Fibroblast of lung (primary cell): ENCODE measurements around the gene ARHGEF25. TPM values are rescaled to one million over a fixed set of nuclear protein-coding genes. Genes with fewer than 3 reads are reported as not detected.

ENCODE experiments used
- DNase-seq, 2 donors: peaks; one replicate each; pipeline versions ENCODE4 v3.0.0 to v3.0.0-alpha.2; 2010; ENCODE audit warnings: low read depth in 2 of 2
- H2AFZ ChIP-seq: 2 replicates; pipeline ENCODE4 v1.5.1; 2012; ENCODE audit warnings: low read length, control low read depth, inconsistent platforms
- H3K27ac ChIP-seq: 2 replicates; pipeline ENCODE4 v1.5.1; 2011; ENCODE audit warnings: low read length, control low read depth; ENCODE audit not compliant: insufficient read depth
- H3K27me3 ChIP-seq: 2 replicates; pipeline ENCODE4 v1.5.1; 2011; ENCODE audit warnings: mild to moderate bottlenecking, low read length; ENCODE audit not compliant: control insufficient read depth, insufficient read depth
- H3K36me3 ChIP-seq: 2 replicates; pipeline ENCODE4 v1.5.1; 2011; ENCODE audit warnings: low read length; ENCODE audit not compliant: control insufficient read depth, insufficient read depth
- H3K4me1 ChIP-seq: 2 replicates; pipeline ENCODE4 v1.5.1; 2011; ENCODE audit warnings: low read length; ENCODE audit not compliant: control insufficient read depth, insufficient read depth; ENCODE audit errors: extremely low read depth
- H3K4me2 ChIP-seq: 2 replicates; pipeline ENCODE4 v1.5.1; 2011; ENCODE audit warnings: low read length, control low read depth; ENCODE audit not compliant: insufficient read depth; ENCODE audit errors: extremely low read depth
- H3K4me3 ChIP-seq, 4 experiments: fragments of 200-600 bp in 1 of 4; sonication (generic) in 1 of 4; replicated peaks in 1 of 4; 2 replicates each; pipeline ENCODE4 v1.5.1; 2011 to 2016; ENCODE audit warnings: low read length in 4 of 4, low read depth in 3 of 4, mild to moderate bottlenecking in 3 of 4, control low read depth in 2 of 4, inconsistent platforms in 1 of 4, mixed read lengths in 1 of 4; ENCODE audit not compliant: insufficient read depth in 1 of 4; ENCODE audit errors: control extremely low read depth in 1 of 4
- H3K79me2 ChIP-seq: 2 replicates; pipeline ENCODE4 v1.5.1; 2012; ENCODE audit warnings: mild to moderate bottlenecking, low read length, inconsistent platforms; ENCODE audit not compliant: control insufficient read depth, insufficient read depth
- H3K9ac ChIP-seq: 2 replicates; pipeline ENCODE4 v1.5.1; 2011; ENCODE audit warnings: mild to moderate bottlenecking, low read length, control low read depth; ENCODE audit not compliant: insufficient read depth
- H3K9me3 ChIP-seq: 2 replicates; pipeline ENCODE4 v1.5.1; 2012; ENCODE audit warnings: low read depth, low read length; ENCODE audit not compliant: control insufficient read depth, insufficient read depth
- H4K20me1 ChIP-seq: 2 replicates; pipeline ENCODE4 v1.5.1; 2011; ENCODE audit warnings: low read length; ENCODE audit not compliant: control insufficient read depth, insufficient read depth; ENCODE audit errors: extremely low read depth
- CTCF ChIP-seq, 2 donors: IDR thresholded peaks in 1 of 2; conservative IDR thresholded peaks in 1 of 2; 1 replicate in 1 of 2; 2 replicates in 1 of 2; pipeline ENCODE4 v1.5.1; 2011 to 2012; ENCODE audit warnings: low read length in 2 of 2, control low read depth in 1 of 2, inconsistent platforms in 1 of 2, low read depth in 1 of 2, mild to moderate bottlenecking in 1 of 2
- EZH2 ChIP-seq: IDR thresholded peaks from 2 replicates; pipeline ENCODE4 v1.5.1; 2012; ENCODE audit warnings: low read length, control low read depth, mild to moderate bottlenecking; ENCODE audit errors: missing control alignments
- polyA plus RNA-seq, 2 donors: library from polyadenylated mRNA; depleted of rRNA in 1 of 2; stranded (reverse) in 1 of 2; unstranded in 1 of 2; fragments of >200 nt; gene quantifications; 2 replicates each; pipeline ENCODE4 v1.2.1, GENCODE V29; 2011 to 2012; ENCODE audit warnings: missing spikeins in 1 of 2
- total RNA-seq: library from RNA; depleted of rRNA; stranded (reverse); fragments of >200 nt; gene quantifications from 2 replicates; pipeline ENCODE4 v1.2.1, GENCODE V29; 2014

The ARHGEF25 gene
- total and polyA plus RNA-seq, 2 donors (not counting 1 experiment from before 2014, with no cell fraction given): 15.7 to 40.0 TPM

- H3K4me3 ChIP-seq: peak overlapping the region; percentile 33 to 53 (median 37)
- H3K36me3 ChIP-seq: no peaks in the 10 kb centered on the region
- H3K27me3 ChIP-seq: peaks cover 35% of the 10 kb centered on the region
- no peak for DNase-seq
- peaks cover 5% of the 10 kb centered on the region for H3K4me1 ChIP-seq
- H3K4me2 ChIP-seq: peak overlapping the region; percentile 88
- no peaks in the 10 kb centered on the region for H4K20me1 ChIP-seq
- peak overlapping the region; percentile 23 for H3K9ac ChIP-seq
- peak overlapping the region; percentile 26 for H2AFZ ChIP-seq
- H3K79me2 ChIP-seq: no peaks in the 10 kb centered on the region
- no peak overlapping the region for H3K27ac ChIP-seq
- no peaks in the 10 kb centered on the region for H3K9me3 ChIP-seq
- TF ChIP-seq EZH2 (no peak), CTCF (conservative IDR thresholded peaks at IDR 0.05 in 1 of 2, IDR thresholded peaks at IDR 0.05 in 1 of 2; ENCODE audit: low read depth in 1 of 2, low read length in 2 of 2) (peak; percentile 84 to 90)
Observed at GRCh38 chr12:57621497-57622292, 10.5 kb downstream of the ARHGEF25 start.

GRCh38 chr12:57622293-57623245 is 11.3 kb downstream of the ARHGEF25 start:
- H4K20me1 ChIP-seq: no peaks in the 10 kb centered on the region
- no peaks in the 10 kb centered on the region for H3K79me2 ChIP-seq
- H3K4me2 ChIP-seq: no peak overlapping the region
- no peak overlapping the region for H3K4me3 ChIP-seq
- H3K36me3 ChIP-seq: no peaks in the 10 kb centered on the region
- peaks cover 5% of the 10 kb centered on the region for H3K4me1 ChIP-seq
- DNase-seq: no peak
- H3K9ac ChIP-seq: no peak overlapping the region
- H3K27ac ChIP-seq: no peak overlapping the region
- TF ChIP-seq CTCF (conservative IDR thresholded peaks at IDR 0.05 in 1 of 2, IDR thresholded peaks at IDR 0.05 in 1 of 2; ENCODE audit: low read depth in 1 of 2, low read length in 2 of 2) (no peak), EZH2 (no peak)
- H3K9me3 ChIP-seq: no peaks in the 10 kb centered on the region
- peaks cover 35% of the 10 kb centered on the region for H3K27me3 ChIP-seq
- no peak overlapping the region for H2AFZ ChIP-seq

- no peaks in the 10 kb centered on the region for H3K79me2 ChIP-seq
Observed at GRCh38 chr12:57623385-57623784, 12.2 kb downstream of the ARHGEF25 start.

More at GRCh38 chr12:57623385-57623784, 12.2 kb downstream of the ARHGEF25 start:
- Histone ChIP-seq H3K4me2 (no peak overlapping the region), H3K27me3 (peaks cover 40% of the 10 kb centered on the region), H4K20me1 (no peaks in the 10 kb centered on the region), H2AFZ (no peak overlapping the region), H3K36me3 (no peaks in the 10 kb centered on the region), H3K4me1 (peaks cover 5% of the 10 kb centered on the region), H3K9ac (no peak overlapping the region), H3K4me3 (no peak overlapping the region), H3K27ac (no peak overlapping the region), H3K9me3 (no peaks in the 10 kb centered on the region)
- TF ChIP-seq EZH2 (no peak), CTCF (conservative IDR thresholded peaks at IDR 0.05 in 1 of 2, IDR thresholded peaks at IDR 0.05 in 1 of 2; ENCODE audit: low read depth in 1 of 2, low read length in 2 of 2) (no peak)
- no peak for DNase-seq
